GM12892 (cell line): ENCODE data around the gene OASL.

Source experiments
- POLR2A ChIP-seq: IDR thresholded peaks from 2 replicates; pipeline ENCODE4 v1.6.1; 2011; ENCODE audit warnings: low read depth, low read length, control low read depth
- POLR2AphosphoS5 ChIP-seq: IDR thresholded peaks from 2 replicates; pipeline ENCODE4 v1.6.1; 2011; ENCODE audit warnings: low read depth, low read length, control low read depth

- no peak for TF ChIP-seq POLR2A
- TF ChIP-seq POLR2AphosphoS5: no peak
These were observed 11.7 kb upstream of the OASL start for GRCh38 chr12:121050725-121051124.
